Duodenal mucosa (tissue), 2 donors: ENCODE results near the gene ARHGEF4.

Source experiments
- H3K27ac ChIP-seq: one replicate; pipeline ENCODE4 v1.7.0; 2013; ENCODE audit warnings: low read depth, low read length
- H3K27me3 ChIP-seq, 2 donors: one replicate each; pipeline ENCODE4 v1.7.0; 2013; ENCODE audit warnings: low read length in 2 of 2, control low read depth in 1 of 2; ENCODE audit not compliant: insufficient read depth in 2 of 2, control insufficient read depth in 1 of 2
- H3K36me3 ChIP-seq, 2 donors: one replicate each; pipeline ENCODE4 v1.7.0; 2013; ENCODE audit warnings: low read length in 2 of 2, control low read depth in 1 of 2; ENCODE audit not compliant: insufficient read depth in 2 of 2, control insufficient read depth in 1 of 2
- H3K4me1 ChIP-seq, 2 donors: one replicate each; pipeline ENCODE4 v1.7.0; 2013; ENCODE audit warnings: low read length in 2 of 2, control low read depth in 1 of 2; ENCODE audit not compliant: insufficient read depth in 2 of 2, control insufficient read depth in 1 of 2
- H3K4me3 ChIP-seq, 2 donors: one replicate each; pipeline ENCODE4 v1.7.0; 2013; ENCODE audit warnings: low read length in 2 of 2, low read depth in 1 of 2
- H3K9ac ChIP-seq, 2 donors: one replicate each; pipeline ENCODE4 v1.7.0; 2013; ENCODE audit warnings: low read length in 2 of 2, low read depth in 1 of 2
- H3K9me3 ChIP-seq, 2 donors: one replicate each; pipeline ENCODE4 v1.7.0; 2013; ENCODE audit warnings: low read length in 2 of 2, control low read depth in 1 of 2; ENCODE audit not compliant: control insufficient read depth in 1 of 2

ARHGEF4 gene

DNA sequence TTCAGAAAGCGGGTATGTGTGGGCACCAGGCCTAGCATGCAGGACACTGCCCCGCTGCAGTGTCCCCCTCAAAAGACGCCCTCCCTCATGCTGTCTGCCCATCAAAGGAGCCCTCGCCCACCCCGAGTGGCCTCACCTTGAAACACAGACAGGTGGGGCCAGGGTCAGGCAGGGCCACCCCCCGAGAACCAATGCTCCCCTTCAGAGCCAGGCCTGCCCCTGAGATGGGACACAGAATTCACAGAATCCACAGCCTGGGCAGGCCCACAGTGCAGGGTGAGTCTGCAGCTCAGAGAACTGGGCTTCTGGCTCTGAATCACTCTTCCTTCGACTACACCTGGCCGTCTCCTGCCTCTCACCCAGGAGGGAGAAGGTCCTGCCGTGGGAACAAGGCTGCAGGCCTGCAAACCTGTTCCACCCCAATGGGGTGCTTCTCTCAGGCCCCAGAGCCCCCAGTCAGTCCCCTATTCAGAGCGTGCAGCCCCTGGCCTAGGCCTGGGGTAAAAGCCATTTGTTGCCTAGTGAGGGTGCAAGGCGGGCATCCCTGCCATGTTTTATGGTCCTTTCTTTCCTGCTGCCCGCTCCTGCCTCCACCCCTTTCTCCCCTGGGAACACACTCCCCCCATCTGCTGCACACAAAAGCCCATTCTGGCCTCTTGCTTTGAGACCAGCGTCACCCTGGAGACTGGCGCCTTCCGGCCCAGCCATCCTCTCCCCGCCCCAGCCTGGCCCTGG is 11.3 kb upstream of the ARHGEF4 start:
- Histone ChIP-seq H3K4me3 (no peak overlapping the region), H3K9me3 (no peaks in the 10 kb centered on the region), H3K27ac (no peak overlapping the region), H3K27me3 (no peaks in the 10 kb centered on the region), H3K36me3 (no peaks in the 10 kb centered on the region), H3K9ac (no peak overlapping the region), H3K4me1 (no peaks in the 10 kb centered on the region)

DNA sequence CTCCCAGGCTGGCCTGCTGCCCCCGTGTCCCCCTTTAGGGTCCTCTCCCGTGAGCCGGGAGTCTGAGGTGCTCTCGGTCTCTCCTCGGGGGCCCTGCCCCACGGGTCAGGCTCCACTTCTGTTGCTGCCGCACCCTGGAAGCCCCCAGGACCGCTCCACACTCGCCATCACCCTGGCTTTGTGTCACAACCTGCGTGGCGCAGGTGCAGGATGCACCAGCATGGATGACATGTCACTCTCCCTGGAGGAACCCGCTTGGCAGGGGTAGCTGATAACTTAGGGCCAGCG is 10.8 kb upstream of the ARHGEF4 start:
- Histone ChIP-seq H3K27ac (no peak overlapping the region), H3K27me3 (no peaks in the 10 kb centered on the region), H3K9ac (no peak overlapping the region), H3K4me1 (no peaks in the 10 kb centered on the region), H3K4me3 (no peak overlapping the region), H3K36me3 (no peaks in the 10 kb centered on the region), H3K9me3 (no peaks in the 10 kb centered on the region)

DNA sequence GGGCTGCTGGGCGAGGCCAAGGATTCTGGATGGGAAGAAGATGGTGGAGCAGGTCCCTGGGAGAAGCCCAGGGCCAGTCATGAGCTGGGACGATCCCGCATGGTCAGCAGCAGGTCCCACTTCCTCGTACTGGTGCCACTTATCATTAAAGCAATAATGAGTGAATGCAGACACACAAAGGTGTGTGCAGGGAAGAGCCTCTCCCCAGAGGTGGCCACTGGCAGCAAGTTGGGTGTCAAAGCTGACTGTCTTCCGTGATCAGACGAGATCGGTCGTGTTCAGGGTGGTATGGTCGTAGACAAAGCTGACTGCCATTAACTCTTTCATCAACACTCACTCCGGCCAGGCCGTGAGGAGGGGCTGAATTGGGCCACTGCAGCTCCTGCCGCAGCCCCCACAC is 10.3 kb upstream of the ARHGEF4 start:
- H3K27me3 ChIP-seq = no peaks in the 10 kb centered on the region
- H3K36me3 ChIP-seq = no peaks in the 10 kb centered on the region
- no peak overlapping the region for H3K9ac ChIP-seq
- no peak overlapping the region for H3K27ac ChIP-seq
- H3K4me1 ChIP-seq = no peaks in the 10 kb centered on the region
- no peaks in the 10 kb centered on the region for H3K9me3 ChIP-seq
- H3K4me3 ChIP-seq = no peak overlapping the region

DNA sequence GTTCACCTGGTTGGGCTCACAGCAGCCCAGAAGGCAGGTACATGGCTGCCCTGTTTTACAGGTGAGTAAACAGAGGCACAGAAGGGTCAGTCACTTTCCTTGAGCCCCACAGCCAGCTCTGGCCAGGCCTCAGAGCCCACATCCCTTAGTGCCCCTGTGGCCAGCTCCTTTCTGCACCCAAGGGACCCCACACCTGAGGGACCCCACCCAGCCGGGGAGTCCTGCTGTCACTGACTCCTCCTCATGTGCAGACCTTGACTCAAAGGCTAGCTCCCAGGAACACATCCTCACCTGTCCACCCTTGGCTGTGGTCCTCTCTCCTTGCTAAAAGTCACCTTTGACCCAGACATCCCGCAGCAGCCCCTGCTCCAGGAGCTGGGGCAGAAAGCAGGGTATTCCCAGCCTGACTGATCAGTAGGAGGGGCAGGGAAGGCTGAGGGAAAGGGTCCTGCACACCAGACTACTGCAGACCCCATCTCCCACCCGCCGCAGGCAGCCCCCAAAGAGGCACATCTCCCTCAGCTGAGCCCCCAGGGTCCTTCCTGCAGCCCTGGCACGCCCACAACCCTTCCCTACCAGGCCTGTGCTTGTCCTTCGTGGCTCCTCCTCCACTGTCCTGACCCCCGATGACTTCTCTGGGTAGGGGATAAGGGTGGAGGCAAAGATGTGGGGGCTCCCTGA is 9.8 kb upstream of the ARHGEF4 start:
- H3K4me1 ChIP-seq = no peaks in the 10 kb centered on the region
- H3K36me3 ChIP-seq = no peaks in the 10 kb centered on the region
- no peak overlapping the region for H3K9ac ChIP-seq
- no peak overlapping the region for H3K4me3 ChIP-seq
- H3K27ac ChIP-seq = no peak overlapping the region
- H3K27me3 ChIP-seq = no peaks in the 10 kb centered on the region
- H3K9me3 ChIP-seq = no peaks in the 10 kb centered on the region

DNA sequence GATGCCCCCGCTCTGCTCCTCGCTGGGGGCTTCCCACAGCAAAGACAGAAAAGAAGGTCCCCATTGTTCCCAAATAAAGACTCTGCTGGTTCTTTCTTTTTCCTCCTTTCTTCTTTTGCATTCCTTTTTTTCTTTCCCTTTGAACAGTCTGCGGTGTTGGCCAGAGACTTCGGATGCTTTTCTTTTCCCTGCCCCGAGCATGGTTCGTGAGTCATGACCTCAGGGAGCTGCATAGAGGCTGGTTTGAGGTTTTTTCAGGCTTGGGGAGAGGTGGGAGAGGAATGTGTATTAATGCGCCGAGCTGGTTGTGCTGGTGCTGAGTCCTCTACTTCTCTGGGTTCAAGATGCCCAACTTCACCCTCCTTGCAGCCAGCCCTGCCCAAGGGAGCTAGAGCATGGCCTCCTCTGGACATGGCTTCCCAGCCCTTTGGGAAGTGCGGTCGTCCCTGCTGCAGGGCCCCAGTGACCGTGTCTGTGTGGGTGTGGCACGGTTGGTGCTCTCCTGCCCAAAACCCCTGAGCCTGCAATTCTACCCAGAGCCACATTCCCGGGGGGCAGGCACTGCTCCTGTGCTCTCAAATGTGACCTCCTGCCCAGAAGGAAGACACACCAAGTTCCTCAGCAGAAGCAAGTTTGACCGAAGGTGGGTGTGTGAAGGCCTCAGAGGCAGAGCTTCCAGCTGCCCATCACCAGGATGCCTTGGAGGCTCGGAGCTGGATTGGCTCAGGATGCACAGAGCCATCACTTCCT is 9.0 kb upstream of the ARHGEF4 start:
- no peaks in the 10 kb centered on the region for H3K36me3 ChIP-seq
- H3K27ac ChIP-seq = no peak overlapping the region
- no peak overlapping the region for H3K4me3 ChIP-seq
- H3K9ac ChIP-seq = no peak overlapping the region
- no peaks in the 10 kb centered on the region for H3K27me3 ChIP-seq
- no peaks in the 10 kb centered on the region for H3K9me3 ChIP-seq
- no peaks in the 10 kb centered on the region for H3K4me1 ChIP-seq

DNA sequence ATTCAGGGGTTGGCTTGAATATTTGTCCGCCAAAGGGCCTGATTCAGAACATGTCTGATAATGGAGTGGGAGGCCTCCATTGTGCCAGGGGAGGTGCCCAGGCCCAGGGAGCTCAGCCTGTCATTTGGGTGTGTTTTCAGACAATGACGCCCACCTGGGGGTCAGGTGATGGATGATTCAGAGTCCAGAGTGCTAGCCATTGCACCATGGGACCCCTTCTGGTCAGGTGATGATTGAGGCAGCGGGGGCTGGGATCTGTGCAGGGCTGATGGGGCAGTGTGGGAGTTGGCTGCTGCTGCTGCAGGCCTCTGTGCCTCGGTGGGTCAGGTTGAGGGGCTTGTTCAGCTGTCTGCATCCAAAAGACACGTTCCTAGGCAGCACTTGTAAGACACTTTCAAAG is 8.3 kb upstream of the ARHGEF4 start:
- H3K9ac ChIP-seq = no peak overlapping the region
- no peaks in the 10 kb centered on the region for H3K4me1 ChIP-seq
- H3K9me3 ChIP-seq = no peaks in the 10 kb centered on the region
- no peaks in the 10 kb centered on the region for H3K27me3 ChIP-seq
- no peaks in the 10 kb centered on the region for H3K36me3 ChIP-seq
- H3K27ac ChIP-seq = no peak overlapping the region
- H3K4me3 ChIP-seq = no peak overlapping the region

DNA sequence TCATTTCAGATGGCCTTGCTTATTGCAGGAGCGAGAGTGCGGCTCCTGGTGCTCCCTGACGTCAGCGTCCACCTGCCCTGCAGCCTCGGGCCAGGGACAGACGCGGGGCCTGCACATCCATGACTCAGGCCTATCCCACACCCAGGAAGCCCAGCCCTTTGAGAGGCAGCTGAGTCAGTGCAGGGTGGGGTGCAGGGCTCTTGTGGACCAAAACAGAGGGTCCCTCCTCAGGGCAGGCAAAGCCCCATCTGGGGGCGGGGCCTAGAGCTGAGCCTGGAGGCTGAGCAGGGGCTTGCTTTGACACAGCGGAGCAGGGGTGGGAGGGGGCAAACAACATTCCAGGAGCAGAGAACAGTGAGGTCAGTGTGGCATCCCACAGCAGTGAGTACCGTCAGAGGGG is 7.7 kb upstream of the ARHGEF4 start:
- H3K36me3 ChIP-seq = no peaks in the 10 kb centered on the region
- H3K4me1 ChIP-seq = no peaks in the 10 kb centered on the region
- H3K27me3 ChIP-seq = no peaks in the 10 kb centered on the region
- H3K27ac ChIP-seq = no peak overlapping the region
- no peak overlapping the region for H3K4me3 ChIP-seq
- H3K9me3 ChIP-seq = no peaks in the 10 kb centered on the region
- no peak overlapping the region for H3K9ac ChIP-seq

DNA sequence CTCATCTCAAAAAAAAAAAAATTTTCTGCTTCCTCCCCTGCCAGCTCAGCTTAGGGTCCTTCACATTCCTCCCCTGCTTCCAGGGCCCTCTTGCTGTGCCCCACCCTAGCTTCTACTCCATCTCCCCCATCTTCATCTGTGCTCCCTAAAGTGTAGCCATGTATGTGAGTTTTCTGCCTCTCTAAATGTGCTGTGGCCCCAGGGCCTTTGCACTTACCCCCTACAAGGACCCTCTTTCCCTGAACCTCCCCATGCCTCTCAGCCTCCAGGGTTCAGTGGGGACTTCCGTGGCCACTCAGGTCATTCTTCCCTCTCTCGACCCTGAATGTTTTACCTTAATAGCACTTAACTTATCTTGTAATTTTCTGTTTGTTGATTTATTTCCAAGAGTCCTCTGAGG is 6.2 kb upstream of the ARHGEF4 start:
- Histone ChIP-seq H3K27me3 (peaks cover 2% of the 10 kb centered on the region in 2 donors), H3K9me3 (no peaks in the 10 kb centered on the region), H3K4me1 (no peaks in the 10 kb centered on the region), H3K4me3 (no peak overlapping the region), H3K9ac (no peak overlapping the region), H3K36me3 (no peaks in the 10 kb centered on the region), H3K27ac (no peak overlapping the region)

DNA sequence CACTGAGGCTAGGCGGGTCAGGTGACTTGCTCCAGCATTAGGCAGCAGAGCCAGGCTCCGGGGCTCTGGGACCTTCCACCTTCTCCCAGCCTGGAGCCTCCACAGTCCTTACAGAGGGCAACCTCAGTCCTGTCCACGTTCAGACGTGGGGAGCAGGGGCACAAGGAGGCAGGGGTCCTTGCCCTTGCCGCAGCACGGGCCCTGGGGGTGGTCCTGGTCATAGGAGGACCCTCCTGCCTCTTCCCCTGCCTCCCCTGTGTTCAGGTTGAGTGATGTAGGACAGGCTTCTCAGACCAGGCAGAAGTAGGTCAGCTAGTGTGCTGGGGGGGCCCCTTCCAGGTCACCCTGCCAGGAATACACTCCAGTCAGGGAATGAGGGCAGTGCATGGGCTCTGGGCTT is 5.4 kb upstream of the ARHGEF4 start:
- Histone ChIP-seq H3K27me3 (peaks cover 3 to 9% of the 10 kb centered on the region in 2 donors), H3K9ac (no peak overlapping the region), H3K27ac (no peak overlapping the region), H3K36me3 (no peaks in the 10 kb centered on the region), H3K4me1 (no peaks in the 10 kb centered on the region), H3K4me3 (no peak overlapping the region), H3K9me3 (no peaks in the 10 kb centered on the region)

DNA sequence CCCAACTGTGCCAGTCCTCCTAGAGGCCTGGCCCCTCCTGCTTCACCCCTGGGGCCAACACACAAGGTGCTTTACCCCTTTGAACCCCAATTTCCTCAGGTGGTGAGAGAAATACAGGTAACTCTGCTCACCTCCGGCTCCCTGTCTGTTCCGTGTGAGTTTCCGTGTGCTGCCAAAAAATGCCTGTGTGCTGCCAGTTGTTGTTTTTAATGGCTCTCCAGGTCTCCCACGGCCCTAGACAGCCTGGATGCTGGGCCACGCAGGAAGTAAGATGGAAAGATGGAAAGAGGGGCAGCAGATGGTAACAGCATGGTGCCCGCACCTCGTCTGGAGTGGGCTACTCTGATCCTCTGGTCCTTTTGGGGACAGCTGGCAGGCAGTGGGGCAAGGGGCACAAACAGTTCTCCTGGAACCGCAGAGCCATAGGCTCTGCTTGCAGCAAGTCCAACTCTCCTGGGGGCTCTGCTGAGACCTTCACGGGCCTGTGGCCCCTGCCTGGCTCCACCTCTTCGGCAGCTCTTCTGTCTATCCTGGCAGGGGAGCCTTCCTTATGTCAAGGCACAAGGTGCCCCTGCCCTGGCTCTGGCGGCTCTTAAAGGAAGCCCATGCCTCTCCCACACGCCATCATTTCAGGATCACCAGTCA is 4.3 kb upstream of the ARHGEF4 start:
- H3K27me3 ChIP-seq = peaks cover 3 to 15% of the 10 kb centered on the region in 2 donors
- H3K4me3 ChIP-seq = no peak overlapping the region
- H3K27ac ChIP-seq = no peak overlapping the region
- no peaks in the 10 kb centered on the region for H3K36me3 ChIP-seq
- no peaks in the 10 kb centered on the region for H3K9me3 ChIP-seq
- H3K9ac ChIP-seq = no peak overlapping the region
- no peaks in the 10 kb centered on the region for H3K4me1 ChIP-seq
